Omental fat pad (tissue), 4 donors: ENCODE data around the gene LYSET. TPM values are rescaled to one million over a fixed set of nuclear protein-coding genes. Genes with fewer than 3 reads are reported as not detected.

Source experiments
- ATAC-seq: fragments of 150-250 bp; one replicate; pipeline ENCODE4 v1.9.1; 2016; ENCODE audit warnings: mild to moderate bottlenecking, moderate library complexity; ENCODE audit not compliant: low FRiP score
- DNase-seq: peaks from one replicate; pipeline ENCODE4 v3.0.0-alpha.2; 2019; ENCODE audit warnings: low spot score
- total RNA-seq, 4 donors: library from RNA; depleted of rRNA; stranded (reverse); fragments of >200 nt; gene quantifications; one replicate each; pipeline ENCODE4 v1.1.0, GENCODE V29; 2016
- TF ChIP-seq, protein P1 (sequence below), 3 donors: fragments of 450-650 bp; IDR thresholded peaks; one replicate each; pipeline ENCODE4 v1.5.1; 2016 to 2017; ENCODE audit warnings: antibody characterized with exemption in 3 of 3, mild to moderate bottlenecking in 3 of 3, moderate library complexity in 2 of 3

Gene LYSET
- total RNA-seq, 4 donors from 2014 or later: 5.7 to 18.5 (median 9.2) TPM

DNA sequence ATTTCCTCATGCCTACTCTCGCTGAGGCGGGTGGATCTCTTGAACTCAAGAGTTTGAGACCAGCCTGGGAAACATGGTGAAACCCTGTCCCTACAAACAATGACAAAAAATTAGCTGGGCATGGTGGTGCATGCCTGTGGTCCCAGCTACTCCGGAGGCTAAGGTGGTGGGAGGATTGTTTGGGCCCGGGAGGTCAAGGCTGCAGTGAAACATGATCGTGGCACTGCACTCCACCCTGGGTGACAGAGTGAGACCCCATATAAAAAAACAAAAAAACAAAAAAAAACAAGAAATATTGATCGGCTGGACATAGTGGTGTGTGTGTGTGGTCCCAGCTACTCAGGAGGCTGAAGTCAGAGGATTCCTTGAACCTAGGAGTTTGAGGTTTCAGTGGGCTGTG, 9.6 kb upstream of the LYSET start:
- no peak for DNase-seq
- TF ChIP-seq, protein P1, sequence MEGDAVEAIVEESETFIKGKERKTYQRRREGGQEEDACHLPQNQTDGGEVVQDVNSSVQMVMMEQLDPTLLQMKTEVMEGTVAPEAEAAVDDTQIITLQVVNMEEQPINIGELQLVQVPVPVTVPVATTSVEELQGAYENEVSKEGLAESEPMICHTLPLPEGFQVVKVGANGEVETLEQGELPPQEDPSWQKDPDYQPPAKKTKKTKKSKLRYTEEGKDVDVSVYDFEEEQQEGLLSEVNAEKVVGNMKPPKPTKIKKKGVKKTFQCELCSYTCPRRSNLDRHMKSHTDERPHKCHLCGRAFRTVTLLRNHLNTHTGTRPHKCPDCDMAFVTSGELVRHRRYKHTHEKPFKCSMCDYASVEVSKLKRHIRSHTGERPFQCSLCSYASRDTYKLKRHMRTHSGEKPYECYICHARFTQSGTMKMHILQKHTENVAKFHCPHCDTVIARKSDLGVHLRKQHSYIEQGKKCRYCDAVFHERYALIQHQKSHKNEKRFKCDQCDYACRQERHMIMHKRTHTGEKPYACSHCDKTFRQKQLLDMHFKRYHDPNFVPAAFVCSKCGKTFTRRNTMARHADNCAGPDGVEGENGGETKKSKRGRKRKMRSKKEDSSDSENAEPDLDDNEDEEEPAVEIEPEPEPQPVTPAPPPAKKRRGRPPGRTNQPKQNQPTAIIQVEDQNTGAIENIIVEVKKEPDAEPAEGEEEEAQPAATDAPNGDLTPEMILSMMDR (IDR thresholded peaks at IDR 0.05): no peak
- ATAC-seq: no peak

DNA sequence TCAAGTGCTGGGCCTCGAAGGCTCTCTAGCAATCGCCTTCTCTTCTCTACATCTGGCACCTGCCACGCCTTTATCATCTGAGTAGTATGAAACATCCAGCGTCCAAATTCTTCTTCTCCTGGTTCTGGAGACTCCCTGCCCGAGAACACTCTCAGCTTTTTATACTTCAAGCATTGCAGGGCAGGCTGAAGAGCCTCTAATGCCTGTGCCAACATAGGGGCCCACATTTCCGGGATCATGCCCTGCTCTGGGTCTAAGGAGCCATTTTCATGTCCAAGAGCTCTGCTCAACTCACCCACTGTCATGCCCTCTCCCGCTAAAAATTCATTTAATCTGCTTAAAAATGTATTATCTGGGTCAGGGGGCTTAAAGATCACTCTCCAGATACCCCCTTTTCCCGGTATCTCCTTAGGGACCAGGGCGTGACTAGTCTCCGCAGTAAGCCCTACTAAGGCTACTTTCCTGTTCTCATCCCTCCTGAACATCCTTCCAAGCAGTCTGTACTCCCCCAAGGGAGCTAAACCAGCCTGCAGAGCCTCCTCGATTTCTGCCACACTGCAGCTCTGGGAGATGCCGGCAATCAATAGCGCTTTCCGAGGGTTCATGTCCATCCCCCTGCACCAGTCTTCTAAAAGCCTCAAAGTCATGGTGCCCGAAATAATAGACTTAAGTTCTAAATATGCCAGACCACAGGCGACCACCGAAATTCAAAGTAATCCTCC, 1.4 kb upstream of the LYSET start:
- DNase-seq (no peak), ATAC-seq (no peak)
- TF ChIP-seq, protein P1 (IDR thresholded peaks at IDR 0.05): no peak

DNA sequence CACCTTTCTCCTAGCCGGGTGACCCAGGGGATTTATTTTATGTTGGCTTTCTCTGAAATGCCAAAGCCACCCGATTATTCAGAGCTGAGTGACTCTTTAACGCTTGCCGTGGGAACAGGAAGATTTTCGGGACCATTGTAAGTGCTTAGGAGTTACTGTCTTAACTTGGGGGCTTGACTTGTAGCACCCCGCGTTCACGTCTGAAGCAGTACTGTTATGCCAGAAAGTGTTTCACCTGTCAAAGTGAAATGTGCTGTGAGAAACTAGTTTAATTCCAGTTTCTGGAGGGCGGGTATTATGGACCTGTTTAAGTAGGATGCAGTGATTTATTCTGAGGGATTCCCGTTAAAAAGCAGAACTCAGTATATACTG, 218 bp downstream of the LYSET start:
- TF ChIP-seq, protein P1 (IDR thresholded peaks at IDR 0.05): no peak
- DNase-seq (no peak), ATAC-seq (no peak)

DNA sequence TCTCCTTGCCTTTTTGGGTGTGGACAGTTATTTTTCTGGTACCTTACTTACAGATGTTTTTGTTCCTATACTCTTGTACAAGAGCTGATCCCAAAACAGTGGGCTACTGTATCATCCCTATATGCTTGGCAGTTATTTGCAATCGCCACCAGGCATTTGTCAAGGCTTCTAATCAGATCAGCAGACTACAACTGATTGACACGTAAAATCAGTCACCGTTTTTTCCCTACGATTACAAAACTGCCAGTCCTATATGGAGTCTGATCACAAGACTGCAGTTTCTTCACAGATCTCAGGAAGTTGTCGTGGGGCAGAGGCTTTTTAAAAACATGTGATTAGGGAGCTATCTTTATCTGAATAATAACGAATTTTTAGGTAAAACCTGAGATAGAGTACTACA, 1.3 kb downstream of the LYSET start:
- TF ChIP-seq, protein P1 (IDR thresholded peaks at IDR 0.05): no peak
- ATAC-seq (no peak), DNase-seq (no peak)

DNA sequence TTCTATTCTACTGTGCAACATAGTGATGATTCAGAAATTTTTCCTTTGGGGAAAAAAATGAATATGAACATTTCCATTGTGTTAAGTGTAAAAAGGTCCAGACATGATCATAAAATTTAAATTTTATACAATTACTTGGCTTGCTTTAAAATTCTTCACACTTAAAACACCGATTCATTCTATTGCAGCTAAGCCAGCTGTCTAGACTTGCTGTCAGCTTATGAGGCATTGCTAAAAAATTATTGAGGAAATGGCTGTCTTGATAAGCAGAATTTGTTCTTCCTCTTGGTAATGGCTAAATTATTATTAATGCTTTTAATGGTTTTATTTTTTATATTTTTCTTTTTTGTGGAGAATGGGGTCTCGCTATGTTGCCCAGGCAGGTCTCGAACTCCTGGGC, 1.8 kb downstream of the LYSET start:
- DNase-seq (no peak), ATAC-seq (no peak)
- TF ChIP-seq, protein P1 (IDR thresholded peaks at IDR 0.05): no peak

DNA sequence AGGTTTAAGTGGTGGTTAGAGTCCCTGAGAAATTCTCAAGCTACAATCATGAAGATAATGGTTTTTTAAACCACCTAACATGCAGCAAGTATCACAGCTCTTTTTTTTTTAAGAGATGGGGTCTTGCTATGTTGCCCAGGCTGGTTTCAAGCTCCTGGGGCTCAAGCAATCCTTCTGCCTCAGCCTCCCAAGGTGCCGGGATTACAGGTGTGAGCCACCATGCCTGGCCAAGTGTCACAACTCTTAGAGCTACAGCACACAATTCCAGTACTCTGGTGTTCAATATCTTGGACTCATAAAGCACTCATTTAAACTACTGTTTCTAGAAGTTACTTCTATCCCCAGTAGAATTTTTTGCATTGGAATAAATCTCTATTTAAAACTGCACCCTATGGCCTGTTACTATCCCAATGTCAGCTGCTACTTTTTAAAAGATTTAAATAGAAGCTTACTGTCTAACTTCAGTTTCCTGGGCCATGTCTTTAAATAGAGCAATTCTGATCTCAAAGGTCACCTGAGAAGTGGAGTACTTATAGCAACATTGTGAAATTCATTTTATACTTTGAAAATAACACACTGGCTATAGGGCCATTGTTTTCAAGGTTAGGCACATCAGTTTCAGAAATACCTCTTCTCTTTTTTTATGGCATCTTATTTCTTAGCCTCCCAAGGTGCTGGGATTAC, 10.3 kb downstream of the LYSET start:
- TF ChIP-seq, protein P1 (IDR thresholded peaks at IDR 0.05): no peak
- ATAC-seq (no peak), DNase-seq (no peak)

DNA sequence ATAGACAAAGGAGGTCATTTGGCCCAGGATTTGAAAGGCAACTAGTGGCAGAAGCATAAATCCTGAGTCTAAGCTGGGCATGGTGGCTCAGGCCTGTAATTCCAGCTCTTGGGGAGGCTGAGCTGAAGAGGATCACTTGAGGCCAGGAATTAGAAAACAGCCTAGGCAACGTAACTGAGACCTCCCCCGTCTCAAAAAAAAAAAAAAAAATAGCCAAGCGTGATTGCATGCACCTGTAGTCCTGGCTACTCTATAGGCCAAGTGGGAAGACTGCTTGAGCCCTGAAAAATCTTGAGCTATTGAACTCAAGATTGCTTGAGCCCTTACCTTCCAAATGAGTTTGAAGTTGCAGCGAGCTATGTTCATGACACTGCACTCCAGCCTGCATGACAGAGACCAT, 13.9 kb downstream of the LYSET start:
- TF ChIP-seq, protein P1 (IDR thresholded peaks at IDR 0.05): no peak
- DNase-seq (no peak), ATAC-seq (no peak)
